GM21717 (cell line): ENCODE data around the gene GABRG3.
"Not testable (repeated sequence)": the region's sequence is repeated elsewhere in the genome, so short reads cannot be mapped to it uniquely, and the experiment has no call there.

ENCODE experiments used
- ATAC-seq: cut with Tn5 transposase; IDR thresholded peaks from one replicate; pipeline ENCODE4 v1.9.1; 2021; ENCODE audit warnings: mild to moderate bottlenecking, moderate library complexity; ENCODE audit not compliant: unreplicated experiment

The GABRG3 gene

GRCh38 chr15:26985050-26985449 lies 14.1 kb downstream of the GABRG3 start:
- ATAC-seq, result no peak

GRCh38 chr15:26996250-26996649 lies 25.3 kb downstream of the GABRG3 start:
- ATAC-seq, result no peak

DNA sequence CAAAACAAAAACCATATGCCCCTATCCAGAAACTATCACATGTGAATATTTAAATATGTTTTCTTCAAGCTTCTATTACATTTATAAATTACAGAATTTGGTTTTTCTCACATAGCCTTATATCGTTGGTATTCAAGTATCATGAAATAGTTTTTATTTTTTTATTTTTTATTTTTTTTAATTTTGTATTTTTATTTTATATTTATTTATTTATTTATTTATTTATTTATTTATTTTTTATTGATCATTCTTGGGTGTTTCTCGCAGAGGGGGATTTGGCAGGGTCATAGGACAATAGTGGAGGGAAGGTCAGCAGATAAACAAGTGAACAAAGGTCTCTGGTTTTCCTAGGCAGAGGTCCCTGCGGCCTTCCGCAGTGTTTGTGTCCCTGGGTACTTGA lies 32.0 kb downstream of the GABRG3 start:
- not testable (repeated sequence) for ATAC-seq

DNA sequence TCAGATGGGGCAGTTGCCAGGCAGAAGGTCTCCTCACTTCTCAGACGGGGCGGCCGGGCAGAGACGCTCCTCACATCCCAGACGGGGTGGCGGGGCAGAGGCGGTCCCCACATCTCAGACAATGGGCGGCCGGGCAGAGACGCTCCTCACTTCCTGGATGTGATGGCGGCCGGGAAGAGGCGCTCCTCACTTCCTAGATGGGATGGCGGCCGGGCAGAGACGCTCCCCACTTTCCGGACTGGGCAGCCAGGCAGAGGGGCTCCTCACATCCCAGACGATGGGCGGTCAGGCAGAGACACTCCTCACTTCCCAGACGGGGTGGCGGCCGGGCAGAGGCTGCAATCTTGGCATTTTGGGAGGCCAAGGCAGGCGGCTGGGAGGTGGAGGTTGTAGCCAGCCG lies 33.2 kb downstream of the GABRG3 start:
- not testable (repeated sequence) for ATAC-seq

GRCh38 chr15:27017168-27017809 lies 46.3 kb downstream of the GABRG3 start:
- ATAC-seq, result no peak

- no peak for ATAC-seq
Measured at GRCh38 chr15:27019687-27020086, 48.7 kb downstream of the GABRG3 start.

DNA sequence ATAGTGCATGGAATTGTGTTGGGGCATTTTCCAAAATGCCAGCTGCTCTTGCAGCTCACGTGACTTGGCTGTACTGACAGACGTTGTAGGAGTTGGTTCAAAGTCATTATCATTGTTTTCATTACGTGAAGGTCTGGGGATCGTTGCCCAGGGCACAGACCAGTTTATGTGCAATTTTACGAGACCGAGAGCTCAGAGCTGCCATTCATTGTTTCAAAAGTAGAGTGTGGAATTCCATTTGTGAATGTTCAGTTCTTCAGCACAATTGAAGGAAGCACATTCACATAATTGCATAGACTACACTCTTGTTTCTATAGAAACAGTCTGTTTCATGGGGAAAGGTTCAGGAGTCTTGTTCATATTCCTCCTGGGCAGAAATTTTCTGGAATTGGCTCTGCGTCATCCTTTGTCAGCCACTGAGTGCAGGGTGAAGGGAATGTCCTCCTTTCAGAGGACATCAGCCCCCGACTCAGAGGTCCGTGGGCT lies 54.5 kb downstream of the GABRG3 start:
- no peak for ATAC-seq

DNA sequence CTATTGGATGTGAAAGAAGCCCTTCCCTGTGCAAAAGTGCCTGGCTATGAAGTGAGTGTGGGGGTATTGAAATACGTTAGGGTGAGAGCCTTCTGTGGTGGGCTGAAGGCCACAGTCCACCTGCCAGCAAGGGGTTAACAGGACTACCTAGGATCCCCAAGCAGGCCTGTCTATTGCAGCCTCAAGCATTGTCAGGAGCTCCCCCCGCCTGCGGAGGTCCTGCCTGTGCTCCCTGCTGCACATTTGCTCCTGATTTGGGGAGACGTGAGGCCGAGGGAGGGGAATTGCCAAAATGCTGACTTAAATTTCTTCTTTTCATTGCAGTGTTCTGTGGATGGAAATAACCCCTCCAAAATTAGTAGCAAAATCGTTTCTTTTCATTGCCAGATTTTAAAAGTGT lies 56.2 kb downstream of the GABRG3 start:
- ATAC-seq, result no peak

DNA sequence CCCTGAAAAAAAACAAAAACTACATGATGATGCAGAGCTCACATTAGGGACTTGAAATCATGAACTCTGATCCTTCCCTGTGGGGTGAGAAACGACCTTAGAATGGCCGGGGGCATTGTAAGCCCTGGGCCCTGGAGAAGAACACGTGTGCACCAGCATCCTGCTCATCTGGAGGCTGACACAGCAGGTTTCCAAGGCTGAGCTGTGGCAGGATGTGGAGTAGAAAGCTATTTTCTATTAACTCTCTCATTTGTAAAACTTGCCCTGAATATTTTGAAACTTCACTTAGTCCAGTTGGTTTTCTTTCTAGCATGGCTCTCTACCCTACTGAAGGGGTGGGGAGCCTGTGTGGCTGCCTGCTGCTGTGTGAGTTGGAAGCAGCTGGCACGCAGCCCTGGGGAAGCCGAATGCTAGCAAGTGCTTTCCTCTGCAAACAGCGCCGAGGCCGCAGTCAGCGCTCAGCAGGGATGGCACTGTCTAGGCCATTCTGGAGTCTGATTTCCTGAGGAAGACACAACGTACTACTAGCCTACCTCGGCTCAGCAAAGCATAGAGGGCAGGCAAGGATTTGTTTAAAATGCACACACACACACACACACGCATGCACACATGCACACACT lies 58.0 kb downstream of the GABRG3 start:
- ATAC-seq, result no peak

DNA sequence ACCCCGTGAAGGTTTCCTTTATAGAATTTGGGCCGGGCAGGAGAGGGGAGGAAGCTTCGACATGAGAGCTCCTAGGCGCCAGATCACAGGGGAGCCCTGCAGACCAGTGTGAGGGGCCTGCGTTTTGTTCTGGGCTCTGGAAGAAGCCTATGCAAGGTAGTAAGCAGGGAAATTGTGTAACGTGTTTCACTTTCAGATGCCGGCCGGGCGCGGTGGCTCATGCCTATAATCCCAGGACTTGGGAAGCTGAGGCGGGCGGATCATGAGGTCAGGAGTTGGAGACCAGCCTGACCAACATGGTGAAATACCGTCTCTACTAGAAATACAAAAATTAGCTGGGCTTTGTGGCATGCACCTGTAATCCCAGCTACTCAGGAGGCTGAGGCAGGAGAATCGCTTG lies 65.2 kb downstream of the GABRG3 start:
- ATAC-seq, result no peak

DNA sequence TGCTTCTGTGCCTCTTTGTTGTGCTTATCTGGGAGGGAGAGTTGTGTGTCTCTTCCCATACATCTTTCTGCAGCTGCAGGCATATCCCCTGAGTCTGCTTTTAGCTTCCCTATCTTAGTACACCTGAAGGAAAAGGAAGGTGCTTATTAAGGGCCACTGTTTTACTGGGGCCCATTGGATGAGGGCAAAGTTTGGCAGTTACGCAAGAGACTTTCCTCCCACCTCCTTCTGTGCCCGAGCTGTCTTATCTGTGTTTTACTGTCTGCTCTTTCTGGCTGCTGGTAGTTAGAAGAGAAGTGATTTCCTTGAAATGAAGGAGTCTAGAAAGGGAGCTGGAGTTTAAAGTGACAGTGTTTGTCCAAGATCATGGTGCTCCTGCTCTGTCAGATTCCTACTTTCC lies 66.5 kb downstream of the GABRG3 start:
- no peak for ATAC-seq

- ATAC-seq, result no peak
Measured at GRCh38 chr15:27039152-27039551, 68.2 kb downstream of the GABRG3 start.

DNA sequence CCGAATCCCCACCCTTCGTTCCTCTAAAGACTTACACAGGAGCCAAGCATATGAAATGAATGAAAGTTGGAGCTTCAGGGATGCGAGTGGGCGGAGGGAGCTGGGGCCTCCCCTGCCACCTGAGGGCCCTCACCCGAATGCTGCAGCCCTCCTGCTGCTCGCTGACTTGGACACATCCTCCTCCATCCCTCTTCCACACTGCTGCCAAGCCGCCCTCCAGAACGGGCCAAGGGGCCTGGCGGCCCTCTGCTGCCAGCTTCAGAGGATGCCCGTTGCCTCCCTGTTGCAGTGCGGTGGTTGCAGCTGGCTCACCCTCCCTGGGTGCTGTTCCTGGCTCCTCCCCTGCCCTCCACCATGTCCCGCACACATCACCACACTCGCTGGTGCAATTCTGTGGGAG lies 71.2 kb downstream of the GABRG3 start:
- ATAC-seq, result no peak

- no peak for ATAC-seq
Measured at GRCh38 chr15:27042646-27043045, 71.7 kb downstream of the GABRG3 start.

DNA sequence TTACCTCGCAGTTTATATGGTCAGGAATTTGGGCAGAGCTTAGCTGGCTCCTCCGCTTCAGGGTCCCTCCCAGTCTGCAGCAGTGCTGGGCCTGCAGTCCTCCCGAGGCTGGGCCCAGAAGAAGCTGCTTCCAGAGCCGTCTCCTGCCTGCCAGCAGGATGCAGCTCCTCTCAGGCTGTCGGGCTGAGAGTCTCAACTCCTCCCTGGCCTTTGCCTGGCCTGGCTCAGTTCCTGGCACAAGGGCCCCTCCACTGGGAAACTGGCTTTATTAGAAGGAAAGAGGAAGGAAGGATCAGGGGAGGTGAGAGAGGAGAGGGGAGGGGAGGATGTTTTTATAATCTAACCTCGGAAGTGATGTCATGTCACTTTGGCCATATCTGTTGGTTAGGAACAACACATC lies 72.8 kb downstream of the GABRG3 start:
- no peak for ATAC-seq

DNA sequence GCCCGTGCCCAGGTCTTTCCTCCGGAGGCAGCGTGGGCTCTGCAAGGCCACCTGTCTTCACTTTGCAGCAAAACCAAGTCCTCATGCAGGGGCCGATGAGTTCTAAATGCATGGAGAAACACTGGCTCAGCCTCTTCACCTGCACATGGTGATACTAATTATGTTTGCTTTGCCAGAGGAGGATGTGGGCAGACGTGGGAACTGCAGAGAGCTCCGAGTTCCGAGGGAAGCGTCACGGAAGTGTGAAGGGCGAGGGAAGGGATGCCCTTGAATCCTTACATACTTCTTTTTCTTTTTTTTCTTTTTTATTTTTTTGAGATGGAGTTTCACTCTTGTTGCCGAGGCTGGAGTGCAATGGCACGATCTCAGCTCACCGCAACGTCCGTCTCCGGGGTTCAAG lies 74.8 kb downstream of the GABRG3 start:
- ATAC-seq, result no peak

GRCh38 chr15:27046880-27047279 lies 75.9 kb downstream of the GABRG3 start:
- ATAC-seq, result no peak

GRCh38 chr15:27050163-27050562 lies 79.2 kb downstream of the GABRG3 start:
- ATAC-seq, result no peak

- no peak for ATAC-seq
Measured at GRCh38 chr15:27054426-27054825, 83.4 kb downstream of the GABRG3 start.

GRCh38 chr15:27057904-27058645 lies 87.1 kb downstream of the GABRG3 start:
- no peak for ATAC-seq

DNA sequence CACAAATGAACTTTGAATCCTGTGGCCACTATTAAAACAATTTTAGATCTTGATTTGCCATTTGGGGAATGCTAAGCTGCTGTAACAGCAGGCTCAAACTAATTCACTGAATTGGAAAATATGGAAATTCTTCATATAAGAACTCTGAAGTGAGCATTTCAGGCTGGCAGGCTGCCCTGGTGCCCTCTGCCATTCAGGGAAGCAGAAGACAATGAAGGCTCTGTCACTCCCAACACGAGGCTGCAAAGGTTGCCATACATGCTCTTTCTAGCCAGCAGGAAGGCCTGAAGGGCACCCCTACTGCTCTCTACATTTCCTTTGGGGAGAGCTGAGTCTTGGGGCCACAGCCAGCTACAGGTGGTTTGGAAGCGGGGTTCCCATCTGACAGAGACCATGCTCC lies 88.0 kb downstream of the GABRG3 start:
- no peak for ATAC-seq

GRCh38 chr15:27059610-27060202 lies 88.7 kb downstream of the GABRG3 start:
- ATAC-seq, result no peak
